ENCODE results near the gene CLIC3.

- TF ChIP-seq EZH2 (IDR thresholded peaks at IDR 0.05), result no peak
- TF ChIP-seq POLR2AphosphoS5 (IDR thresholded peaks at IDR 0.05; ENCODE audit: borderline replicate concordance, low read depth, low read length), result no peak
- no peak for TF ChIP-seq FOXP2 (optimal IDR thresholded peaks at IDR 0.05; ENCODE audit: control extremely low read depth, extremely low read length, insufficient read depth)
Observed at GRCh38 chr9:136947028-136947891, 49.1 kb downstream of the CLIC3 start.

All from SK-N-MC (cell line).